Measurements from ENCODE around the gene ATP2B2.

The ATP2B2 gene

DNA sequence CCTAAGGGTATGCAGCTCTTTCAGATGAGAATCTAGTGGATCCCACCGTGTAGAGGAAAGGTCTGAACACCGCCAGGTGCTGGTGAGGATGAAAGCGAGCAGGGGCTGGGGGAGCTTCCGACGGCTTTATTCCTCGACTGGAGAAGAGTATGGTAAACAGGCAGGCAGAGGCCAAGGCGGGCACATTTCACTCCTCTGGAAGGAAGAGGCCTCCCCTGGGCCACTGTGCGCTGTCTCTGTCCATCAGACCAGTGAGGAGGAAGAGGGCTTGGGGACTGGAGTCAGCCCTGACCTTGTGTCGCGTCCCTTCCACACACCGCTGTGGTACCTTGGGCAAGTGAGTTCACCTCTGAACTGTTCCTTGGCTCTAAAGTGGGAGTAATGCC lies 216.8 kb downstream of the ATP2B2 start:
- Histone ChIP-seq H3K9me3 (no peaks in the 10 kb centered on the region), H3K27me3 (no peaks in the 10 kb centered on the region), H3K4me3 (ENCODE audit: low read depth, low read length) (no peak overlapping the region), H3K4me1 (no peaks in the 10 kb centered on the region), H3K36me3 (no peaks in the 10 kb centered on the region)
- no peak for DNase-seq
- TF ChIP-seq, protein P1, sequence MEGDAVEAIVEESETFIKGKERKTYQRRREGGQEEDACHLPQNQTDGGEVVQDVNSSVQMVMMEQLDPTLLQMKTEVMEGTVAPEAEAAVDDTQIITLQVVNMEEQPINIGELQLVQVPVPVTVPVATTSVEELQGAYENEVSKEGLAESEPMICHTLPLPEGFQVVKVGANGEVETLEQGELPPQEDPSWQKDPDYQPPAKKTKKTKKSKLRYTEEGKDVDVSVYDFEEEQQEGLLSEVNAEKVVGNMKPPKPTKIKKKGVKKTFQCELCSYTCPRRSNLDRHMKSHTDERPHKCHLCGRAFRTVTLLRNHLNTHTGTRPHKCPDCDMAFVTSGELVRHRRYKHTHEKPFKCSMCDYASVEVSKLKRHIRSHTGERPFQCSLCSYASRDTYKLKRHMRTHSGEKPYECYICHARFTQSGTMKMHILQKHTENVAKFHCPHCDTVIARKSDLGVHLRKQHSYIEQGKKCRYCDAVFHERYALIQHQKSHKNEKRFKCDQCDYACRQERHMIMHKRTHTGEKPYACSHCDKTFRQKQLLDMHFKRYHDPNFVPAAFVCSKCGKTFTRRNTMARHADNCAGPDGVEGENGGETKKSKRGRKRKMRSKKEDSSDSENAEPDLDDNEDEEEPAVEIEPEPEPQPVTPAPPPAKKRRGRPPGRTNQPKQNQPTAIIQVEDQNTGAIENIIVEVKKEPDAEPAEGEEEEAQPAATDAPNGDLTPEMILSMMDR (IDR thresholded peaks at IDR 0.05; ENCODE audit: low read depth, low read length), result no peak

GRCh38 chr3:10287936-10288574 lies 217.3 kb downstream of the ATP2B2 start:
- H3K4me3 ChIP-seq (ENCODE audit: low read depth, low read length), result no peak overlapping the region
- no peaks in the 10 kb centered on the region for H3K36me3 ChIP-seq
- DNase-seq, result no peak
- H3K27me3 ChIP-seq, result no peaks in the 10 kb centered on the region
- no peaks in the 10 kb centered on the region for H3K4me1 ChIP-seq
- H3K9me3 ChIP-seq, result no peaks in the 10 kb centered on the region
- TF ChIP-seq, protein P1 (IDR thresholded peaks at IDR 0.05; ENCODE audit: low read depth, low read length), result no peak

DNA sequence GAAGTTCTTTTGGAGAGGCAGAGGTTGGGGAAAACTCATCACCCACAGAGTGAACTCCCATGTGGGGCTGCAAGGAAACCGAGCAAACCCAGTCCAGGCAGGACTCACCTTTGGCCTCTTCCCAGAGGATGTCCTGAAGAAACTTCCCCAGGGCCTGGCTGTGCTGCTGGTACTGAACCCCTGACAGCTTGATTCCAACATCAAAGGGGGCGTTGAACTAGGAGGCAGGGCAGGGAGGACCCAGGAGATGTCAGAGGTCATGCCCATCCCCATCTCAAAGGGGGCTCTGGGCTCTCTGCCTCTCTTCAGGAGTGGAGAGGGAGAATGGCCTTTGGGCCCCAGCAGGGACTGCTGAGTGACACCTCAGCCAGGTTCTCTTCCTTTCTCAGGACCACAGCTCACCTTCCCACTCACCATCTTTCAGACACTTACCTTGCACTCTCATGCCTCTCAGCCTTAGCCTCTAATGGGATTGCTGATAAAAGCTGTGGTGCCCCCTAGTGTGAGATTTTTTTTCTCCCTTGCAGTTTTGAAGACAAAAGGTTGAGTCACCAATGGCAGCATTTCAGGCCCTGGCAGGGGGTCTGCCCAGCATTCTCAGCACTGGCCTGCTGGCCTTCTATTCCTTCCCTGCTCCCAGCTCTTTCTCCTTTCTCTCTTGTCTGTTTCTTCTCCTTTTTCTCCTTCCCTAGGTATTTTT lies 218.6 kb downstream of the ATP2B2 start:
- H3K27me3 ChIP-seq, result no peaks in the 10 kb centered on the region
- H3K4me3 ChIP-seq (ENCODE audit: low read depth, low read length), result no peak overlapping the region
- TF ChIP-seq, protein P1 (IDR thresholded peaks at IDR 0.05; ENCODE audit: low read depth, low read length), result no peak
- no peaks in the 10 kb centered on the region for H3K9me3 ChIP-seq
- DNase-seq, result no peak
- no peaks in the 10 kb centered on the region for H3K36me3 ChIP-seq
- H3K4me1 ChIP-seq, result no peaks in the 10 kb centered on the region

DNA sequence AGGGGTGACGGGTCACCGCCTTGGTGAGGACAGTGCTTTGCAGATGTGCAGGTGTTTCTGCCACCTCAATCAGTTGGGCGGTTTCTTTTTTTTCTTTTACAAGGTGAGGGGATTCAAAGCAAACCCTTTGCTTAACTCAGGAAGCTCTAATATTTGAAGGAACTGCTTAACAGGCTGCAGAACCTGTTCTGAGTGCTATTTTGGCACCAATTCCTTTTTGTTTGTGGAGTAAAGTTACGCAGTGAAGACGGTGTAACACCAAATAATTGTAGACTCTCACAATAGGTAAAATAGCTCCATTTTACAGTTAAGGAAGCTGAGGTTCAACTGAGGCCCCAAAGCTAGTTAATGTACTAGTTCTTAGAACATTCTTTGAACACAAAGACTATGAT lies 219.3 kb downstream of the ATP2B2 start:
- no peak for DNase-seq
- no peaks in the 10 kb centered on the region for H3K9me3 ChIP-seq
- TF ChIP-seq, protein P1 (IDR thresholded peaks at IDR 0.05; ENCODE audit: low read depth, low read length), result no peak
- no peaks in the 10 kb centered on the region for H3K36me3 ChIP-seq
- no peaks in the 10 kb centered on the region for H3K4me1 ChIP-seq
- H3K4me3 ChIP-seq (ENCODE audit: low read depth, low read length), result no peak overlapping the region
- no peaks in the 10 kb centered on the region for H3K27me3 ChIP-seq

GRCh38 chr3:10285272-10286132 lies 219.9 kb downstream of the ATP2B2 start:
- TF ChIP-seq, protein P1 (IDR thresholded peaks at IDR 0.05; ENCODE audit: low read depth, low read length), result no peak
- Histone ChIP-seq H3K4me1 (no peaks in the 10 kb centered on the region), H3K36me3 (peaks cover 2% of the 10 kb centered on the region; the same call in 1 of the 2 replicates), H3K4me3 (ENCODE audit: low read depth, low read length) (no peak overlapping the region), H3K9me3 (no peaks in the 10 kb centered on the region), H3K27me3 (no peaks in the 10 kb centered on the region)
- DNase-seq, result no peak

Data from BE2C (cell line).